ENCODE measurements around the gene PDE6A. TPM values are rescaled to one million over a fixed set of nuclear protein-coding genes. Genes with fewer than 3 reads are reported as not detected.

PDE6A gene
- polyA plus RNA-seq (ENCODE audit: insufficient read length in 4 of 4) = under 1 TPM; 0.09 to 0.13 (median 0.11) TPM

DNA sequence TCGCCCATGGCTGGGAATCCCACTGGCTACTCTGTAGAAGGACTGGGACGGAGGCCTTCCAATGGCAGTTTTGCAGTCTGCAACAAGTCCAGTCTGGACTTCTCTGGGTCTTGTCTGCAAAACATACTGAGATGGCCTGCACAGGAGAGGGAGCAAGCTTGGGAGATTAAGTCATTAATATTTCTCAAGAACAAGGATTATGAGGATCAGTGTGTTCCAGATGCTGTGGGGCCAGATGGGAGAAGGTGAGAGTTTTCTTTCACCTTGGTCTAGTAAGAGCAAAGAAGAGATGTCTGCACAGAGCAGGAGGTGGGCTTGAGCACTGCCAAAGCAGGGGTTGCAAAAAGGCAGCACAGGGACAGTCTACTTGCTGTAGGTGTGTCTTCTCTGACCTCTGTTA, at the start of gene PDE6A:
Gene PDE6A, minus strand, starts transcription at position 128 of the 400 bp plus-strand sequence. Its CDS starts 120 bp downstream, at position 8.
- no peak for DNase-seq (ENCODE audit: low read depth in 4 of 4, low spot score in 3 of 4)

DNA sequence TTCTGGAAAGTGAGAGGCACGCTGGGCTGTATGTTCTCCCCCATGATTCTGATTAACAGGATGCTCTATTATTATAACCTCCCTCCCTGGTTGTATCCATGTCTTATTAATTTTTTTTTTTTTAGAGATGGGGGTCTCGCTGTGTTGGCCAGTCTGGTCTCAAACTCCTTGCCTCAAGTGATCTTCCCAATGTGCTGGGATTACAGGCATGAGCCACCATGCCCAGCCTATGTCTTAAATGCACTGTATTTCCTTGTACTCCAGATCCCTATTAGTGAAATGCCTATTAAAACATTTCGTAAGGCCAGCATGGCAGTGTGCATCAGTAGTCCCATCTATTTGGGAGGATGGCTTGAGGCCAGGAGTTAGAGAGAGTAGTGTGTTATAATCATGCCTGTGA, 48.9 kb upstream of the PDE6A start:
- DNase-seq (ENCODE audit: low read depth in 4 of 4, low spot score in 3 of 4) = no peak

GRCh38 chr5:149990518-149991376, 46.2 kb upstream of the PDE6A start:
- DNase-seq (ENCODE audit: low read depth in 4 of 4, low spot score in 3 of 4) = peak; percentile 61 to 78 (median 67)

DNA sequence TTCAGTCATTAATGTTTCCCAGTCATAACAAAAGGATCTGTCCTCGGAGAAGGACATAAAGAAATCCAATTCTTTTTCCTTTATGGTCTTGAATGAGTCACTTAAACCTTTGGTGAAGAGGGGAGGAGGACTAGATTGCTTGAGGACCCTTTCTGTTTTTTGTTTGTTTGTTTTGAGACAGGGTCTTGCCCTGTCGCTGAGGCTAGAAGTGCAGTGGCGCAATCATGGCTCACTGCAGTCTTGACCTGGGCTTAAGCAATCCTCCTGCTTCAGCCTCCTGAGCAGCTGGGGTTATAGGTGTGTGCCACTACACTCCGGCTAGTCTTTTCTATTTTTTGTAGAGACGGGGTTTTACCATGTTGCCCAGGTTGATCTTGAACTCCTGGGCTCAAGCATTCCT, 43.5 kb upstream of the PDE6A start:
- no peak for DNase-seq (ENCODE audit: low read depth in 4 of 4, low spot score in 3 of 4)

DNA sequence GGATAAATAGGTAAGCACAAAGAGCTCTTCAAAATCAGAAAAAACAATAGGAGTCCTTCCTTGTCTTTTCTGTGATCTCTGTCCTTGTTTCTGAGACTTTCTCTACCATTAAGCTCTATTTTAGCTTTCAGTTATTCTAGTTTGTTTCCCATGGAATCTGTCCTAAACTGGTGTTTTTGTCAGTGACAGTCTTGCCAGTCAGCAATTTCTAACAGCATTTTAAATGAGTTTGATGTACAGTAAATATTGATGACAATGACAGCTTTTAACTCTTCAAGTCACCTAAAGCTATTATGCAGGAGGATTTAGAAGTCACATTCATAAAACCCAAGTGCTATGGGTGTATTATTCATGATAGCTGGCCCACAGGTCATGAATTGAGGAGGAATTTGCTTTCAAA, 37.9 kb upstream of the PDE6A start:
- DNase-seq (ENCODE audit: low read depth in 4 of 4, low spot score in 3 of 4) = no peak

DNA sequence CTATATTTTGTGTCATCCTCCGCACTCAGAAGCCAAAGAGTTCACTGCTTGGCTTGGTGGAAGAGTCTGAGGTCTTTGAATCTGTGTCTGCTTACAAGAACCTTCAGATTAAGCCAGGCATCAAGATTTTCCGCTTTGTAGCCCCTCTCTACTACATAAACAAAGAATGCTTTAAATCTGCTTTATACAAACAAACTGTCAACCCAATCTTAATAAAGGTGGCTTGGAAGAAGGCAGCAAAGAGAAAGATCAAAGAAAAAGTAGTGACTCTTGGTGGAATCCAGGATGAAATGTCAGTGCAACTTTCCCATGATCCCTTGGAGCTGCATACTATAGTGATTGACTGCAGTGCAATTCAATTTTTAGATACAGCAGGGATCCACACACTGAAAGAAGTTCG, 36.6 kb upstream of the PDE6A start:
- DNase-seq (ENCODE audit: low read depth in 4 of 4, low spot score in 3 of 4) = no peak

GRCh38 chr5:149979896-149980295, 35.3 kb upstream of the PDE6A start:
- DNase-seq (ENCODE audit: low read depth in 4 of 4, low spot score in 3 of 4) = no peak

DNA sequence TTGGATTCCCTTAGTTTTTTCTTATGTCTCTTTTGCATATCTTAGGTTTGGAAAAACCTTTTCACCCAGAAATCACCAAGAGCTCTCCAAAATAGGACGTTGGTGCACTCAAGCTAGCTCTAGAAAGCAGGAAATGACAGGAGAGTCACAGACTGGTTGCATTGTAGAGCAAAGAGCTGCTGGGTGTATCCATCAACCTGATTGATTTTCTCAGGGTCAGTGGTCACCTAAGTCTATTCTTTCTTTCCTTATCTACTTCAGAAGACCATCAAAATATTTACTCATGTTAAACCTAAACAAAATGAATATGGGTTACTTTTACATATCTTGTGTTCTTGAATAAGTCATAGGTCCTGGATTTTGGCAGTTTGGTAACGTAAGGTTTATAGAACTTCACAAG, 30.8 kb upstream of the PDE6A start:
- no peak for DNase-seq (ENCODE audit: low read depth in 4 of 4, low spot score in 3 of 4)

DNA sequence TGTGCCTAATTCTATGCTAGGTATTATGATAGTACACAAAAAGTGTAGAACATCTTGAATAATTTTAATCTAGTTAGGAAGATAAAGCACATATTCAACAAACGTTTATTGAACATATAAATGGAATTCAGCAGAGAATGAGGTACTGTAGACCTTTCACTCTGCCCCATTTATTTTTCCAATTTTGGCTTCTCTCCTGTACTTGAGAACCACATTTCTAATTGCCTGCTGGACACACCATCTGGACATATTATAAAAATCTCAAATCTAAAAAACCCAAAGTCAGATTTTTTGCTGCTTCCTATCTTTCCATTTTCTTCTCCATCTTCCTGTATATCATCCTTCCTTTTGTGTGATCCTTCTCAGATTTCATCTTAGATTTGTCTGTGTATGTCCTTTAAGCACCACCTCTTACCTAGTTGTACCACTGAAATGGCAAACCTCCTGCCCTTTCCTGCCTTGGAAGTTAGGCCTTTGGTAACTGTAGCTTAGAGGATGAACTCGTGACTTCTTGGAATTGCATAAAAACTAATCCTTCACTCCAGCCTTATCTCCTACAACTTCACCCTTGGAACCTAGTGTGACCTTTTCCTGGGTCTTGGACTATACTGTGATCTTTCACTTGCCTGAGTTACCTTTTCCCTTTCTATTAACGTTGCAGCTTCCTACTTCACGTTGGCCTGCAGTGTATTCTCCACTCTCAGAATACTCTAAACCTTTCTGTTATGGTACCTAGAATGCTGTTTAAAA, 24.8 kb upstream of the PDE6A start:
- no peak for DNase-seq (ENCODE audit: low read depth in 4 of 4, low spot score in 3 of 4)

- DNase-seq (ENCODE audit: low read depth in 4 of 4, low spot score in 3 of 4) = no peak
These were observed 22.4 kb upstream of the PDE6A start for GRCh38 chr5:149966946-149967345.

DNA sequence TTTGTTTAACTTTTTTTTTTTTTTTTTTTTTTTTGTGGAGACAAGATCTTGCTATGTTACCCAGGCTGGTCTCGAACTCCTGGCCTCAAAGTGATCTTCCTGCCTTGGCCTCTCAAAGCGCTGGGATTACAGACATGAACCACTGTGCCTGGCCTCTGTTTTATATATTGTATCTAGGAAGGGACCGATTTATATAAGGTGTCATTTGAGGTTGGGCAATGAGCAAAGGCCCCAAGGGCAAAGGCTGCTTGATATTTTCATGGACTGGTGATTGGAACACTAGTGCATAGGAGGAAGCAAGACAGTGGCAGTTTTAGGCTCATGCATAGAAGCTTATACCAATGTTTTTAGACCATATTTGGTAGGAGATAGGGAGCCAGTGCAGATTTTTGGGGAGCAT, 19.1 kb upstream of the PDE6A start:
- no peak for DNase-seq (ENCODE audit: low read depth in 4 of 4, low spot score in 3 of 4)

GRCh38 chr5:149962601-149963300, 18.2 kb upstream of the PDE6A start:
- DNase-seq (ENCODE audit: low read depth in 4 of 4, low spot score in 3 of 4) = no peak

- DNase-seq (ENCODE audit: low read depth in 4 of 4, low spot score in 3 of 4) = no peak
These were observed 17.4 kb upstream of the PDE6A start for GRCh38 chr5:149961957-149962409.

DNA sequence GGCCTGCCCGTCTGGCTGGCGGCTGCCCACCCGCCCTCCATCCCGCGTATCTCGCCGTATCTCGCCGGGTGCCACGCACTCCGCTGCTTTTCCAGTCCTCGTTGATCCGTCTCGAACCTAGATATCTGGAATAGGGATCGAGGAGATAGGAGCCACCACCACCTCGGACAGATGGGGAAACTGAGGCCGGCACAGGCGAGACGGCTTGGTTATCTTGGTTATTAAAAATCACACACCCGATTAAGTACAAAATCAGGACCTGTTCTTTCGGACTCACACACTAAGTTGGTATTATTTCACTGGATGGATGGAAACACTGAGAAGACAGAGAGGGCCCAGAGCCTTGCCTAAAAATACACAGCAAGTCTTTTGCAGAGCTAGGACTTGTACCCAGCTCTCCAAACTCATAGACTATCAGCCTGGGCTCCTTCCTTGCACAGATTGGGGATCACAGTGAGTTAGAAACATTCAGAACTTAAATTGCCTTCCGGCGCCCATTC, 16.6 kb upstream of the PDE6A start:
- peak in 1 of 4 donors; percentile 25 for DNase-seq (ENCODE audit: low read depth in 4 of 4, low spot score in 3 of 4)

GRCh38 chr5:149960272-149961185, 15.9 kb upstream of the PDE6A start, which contains the start of gene SLC26A2:
Gene SLC26A2 (plus strand): TSS chr5:149960758. CDS start chr5:149977653, 16,895 bp downstream.
- peak; percentile 86 to 93 (median 92) for DNase-seq (ENCODE audit: low read depth in 4 of 4, low spot score in 3 of 4)

DNA sequence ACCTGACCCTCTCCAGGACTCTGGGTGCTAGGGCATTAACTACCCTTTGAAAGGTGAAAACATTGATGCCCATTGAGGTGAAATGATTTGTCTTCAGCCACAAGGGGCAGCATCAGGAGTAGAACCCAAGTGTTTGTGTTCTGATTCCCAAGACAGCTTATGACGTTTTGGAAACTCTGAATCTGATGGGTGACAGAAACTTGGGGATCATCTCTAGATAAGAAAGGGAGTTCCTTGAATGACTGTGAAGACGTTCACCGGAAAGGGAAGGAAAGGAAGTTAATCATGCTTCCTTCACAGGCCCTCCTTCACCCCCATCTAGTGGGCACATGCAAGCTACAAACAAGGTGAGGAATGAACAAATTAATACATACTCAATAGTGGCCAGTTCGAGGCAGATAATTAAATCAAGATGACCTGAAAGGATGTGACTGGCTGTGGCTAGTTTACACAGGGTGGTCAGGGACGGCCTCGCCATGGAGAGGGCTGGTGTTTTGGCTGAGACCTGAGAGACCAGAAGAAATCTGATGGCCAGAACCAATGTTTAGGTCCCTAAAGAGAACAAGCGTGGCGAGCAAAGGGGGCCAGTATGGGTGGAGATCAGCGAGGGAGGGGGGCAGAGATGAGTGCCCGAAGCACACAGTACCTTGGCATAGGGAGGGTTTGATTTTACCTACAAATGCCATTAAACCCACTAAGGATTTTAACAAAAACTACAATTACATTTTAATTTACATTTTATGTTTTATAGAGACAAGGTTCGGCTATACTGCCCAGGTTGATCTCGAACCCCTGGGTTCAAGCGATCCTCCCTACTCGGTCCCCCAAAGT, 15.0 kb upstream of the PDE6A start:
- DNase-seq (ENCODE audit: low read depth in 4 of 4, low spot score in 3 of 4) = no peak

DNA sequence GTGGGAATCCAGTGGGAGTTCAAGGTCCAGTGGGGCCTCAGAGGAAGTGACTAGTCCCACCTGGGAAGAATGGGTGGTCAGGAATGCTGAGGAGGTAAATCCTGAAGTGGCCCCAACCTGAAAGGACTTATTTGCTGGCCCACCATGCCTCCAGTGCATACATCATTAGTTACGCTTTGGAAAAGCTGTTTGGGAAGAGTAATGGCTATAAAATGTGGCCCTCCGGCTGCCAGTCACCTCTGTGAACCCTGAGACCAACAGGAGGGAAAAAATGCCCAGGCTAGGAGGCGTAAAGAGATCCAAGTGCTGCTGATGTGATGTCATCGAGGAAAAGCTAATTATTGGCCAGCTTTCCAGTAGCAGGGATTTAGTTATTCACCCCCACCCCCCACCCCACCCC, 13.3 kb upstream of the PDE6A start:
- no peak for DNase-seq (ENCODE audit: low read depth in 4 of 4, low spot score in 3 of 4)

DNA sequence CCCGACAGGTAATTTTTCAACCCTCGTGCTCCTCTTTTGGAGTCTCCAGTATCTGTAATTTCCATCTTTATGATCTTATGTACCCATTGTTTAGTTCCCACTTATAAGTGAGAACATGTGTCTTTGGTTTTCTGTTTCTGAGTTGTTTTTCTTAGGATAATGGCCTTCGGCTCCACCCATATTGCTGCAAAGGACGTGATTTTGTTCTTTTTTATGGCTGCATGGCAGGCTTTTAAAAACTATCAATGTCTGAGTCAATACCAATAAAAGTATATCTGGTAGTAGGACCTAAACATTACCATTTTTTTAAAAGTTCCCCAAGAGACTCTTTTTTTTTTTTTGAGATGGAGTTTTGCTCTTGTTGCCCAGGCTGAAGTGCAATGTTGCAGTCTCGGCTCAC, 12.1 kb upstream of the PDE6A start:
- DNase-seq (ENCODE audit: low read depth in 4 of 4, low spot score in 3 of 4) = no peak

DNA sequence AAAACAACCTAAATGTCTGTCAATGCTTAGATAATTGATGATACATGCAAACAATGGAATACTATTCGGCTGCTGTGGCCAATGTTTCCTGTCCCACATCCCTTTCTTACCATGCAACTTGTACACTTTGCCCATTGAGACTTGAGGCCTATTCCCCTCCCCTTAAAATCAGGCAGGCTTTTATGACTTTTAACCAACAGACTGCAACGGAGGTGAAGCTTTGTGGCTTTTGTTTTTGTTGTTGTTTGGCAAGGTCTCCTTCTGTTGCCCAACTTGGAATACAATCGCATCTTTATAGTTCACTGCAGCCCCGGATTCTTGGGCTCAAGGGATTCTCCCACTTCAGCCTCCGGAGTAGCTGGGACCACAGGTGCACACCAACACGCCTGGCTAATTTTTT, 10.2 kb upstream of the PDE6A start:
- no peak for DNase-seq (ENCODE audit: low read depth in 4 of 4, low spot score in 3 of 4)

Data from right renal pelvis (tissue), 4 donors.